MCF 10A (cell line): ENCODE results near the gene ACYP2. TPM values are rescaled to one million over a fixed set of nuclear protein-coding genes. Genes with fewer than 3 reads are reported as not detected.

Source experiments
- BruUV-seq: library from RNA; stranded (reverse); fragments of 400-500 nt; replicated peaks from 2 replicates; lab custom pipeline; 2021; lab: Mats Ljungman, UMichigan
- CTCF ChIA-PET: fragments of 300-600 bp; sonication (Branson Sonifier 250); formaldehyde crosslinking; extraction: SDS; loops from one replicate; lab custom pipeline; 2021; ENCODE audit warnings: antibody characterized with exemption, inconsistent platforms; lab: Yijun Ruan, JAX
- POLR2A ChIA-PET: fragments of 300-600, 350-650 bp; sonication (Branson Sonifier 250); formaldehyde crosslinking; extraction: SDS; loops from one replicate; lab custom pipeline; 2020; ENCODE audit warnings: antibody characterized with exemption, inconsistent platforms; lab: Yijun Ruan, JAX
- DNase-seq: peaks from one replicate; pipeline ENCODE4 v3.0.0-alpha.2; 2018; ENCODE audit not compliant: unreplicated experiment
- H3K27ac Mint-ChIP-seq: one replicate; pipeline ENCODE4 v1.8.0; 2022; ENCODE audit warnings: mild to moderate bottlenecking, low read depth, mixed read lengths; ENCODE audit not compliant: unreplicated experiment
- H3K27me3 Mint-ChIP-seq: one replicate; pipeline ENCODE4 v1.8.0; 2022; ENCODE audit warnings: mixed read lengths; ENCODE audit not compliant: insufficient read depth, unreplicated experiment
- H3K36me3 Mint-ChIP-seq: one replicate; pipeline ENCODE4 v1.8.0; 2022; ENCODE audit warnings: mild to moderate bottlenecking, moderate library complexity, mixed read lengths; ENCODE audit not compliant: insufficient read depth, unreplicated experiment
- H3K4me1 Mint-ChIP-seq: one replicate; pipeline ENCODE4 v1.8.0; 2022; ENCODE audit warnings: mixed read lengths; ENCODE audit not compliant: insufficient read depth, unreplicated experiment
- H3K4me3 Mint-ChIP-seq: one replicate; pipeline ENCODE4 v1.8.0; 2022; ENCODE audit warnings: mild to moderate bottlenecking, moderate library complexity, mixed read lengths; ENCODE audit not compliant: unreplicated experiment
- H3K9me3 Mint-ChIP-seq: one replicate; pipeline ENCODE4 v1.8.0; 2022; ENCODE audit warnings: mixed read lengths; ENCODE audit not compliant: unreplicated experiment
- CTCF ChIP-seq: fragments of 200-600 bp; IDR thresholded peaks from one replicate; pipeline ENCODE4 v1.8.0; 2022; ENCODE audit warnings: antibody characterized with exemption, mild to moderate bottlenecking; ENCODE audit not compliant: unreplicated experiment
- intact Hi-C: fragments of 100-400 bp; cut with micrococcal nuclease; formaldehyde crosslinking; loops from 2 replicates; pipeline ENCODE4 v1.14.1; 2022
- total RNA-seq: library from RNA; stranded (reverse); gene quantifications from 2 replicates; pipeline ENCODE4 v1.2.3, GENCODE V29; 2022

ACYP2 gene
- total RNA-seq, 1 experiment from 2014 or later, result 14.3 TPM

- H3K27ac Mint-ChIP-seq, result no peak overlapping the region
- no peak overlapping the region for H3K4me3 Mint-ChIP-seq
- H3K36me3 Mint-ChIP-seq, result no peaks in the 10 kb centered on the region
- H3K4me1 Mint-ChIP-seq, result peaks cover 6% of the 10 kb centered on the region
- no peaks in the 10 kb centered on the region for H3K27me3 Mint-ChIP-seq
- peak; percentile 8 for DNase-seq
- intact Hi-C loops, result no loop called here
- POLR2A ChIA-PET, result no interaction called here
- BruUV-seq, result no TSS peak
- no peak for TF ChIP-seq CTCF
- CTCF ChIA-PET, result no interaction called here
- no peaks in the 10 kb centered on the region for H3K9me3 Mint-ChIP-seq
Observed at GRCh38 chr2:54310311-54310710, 194.9 kb downstream of the ACYP2 start.

- intact Hi-C loops, result no loop called here
- Mint-ChIP-seq H3K36me3 (no peaks in the 10 kb centered on the region), H3K27me3 (no peaks in the 10 kb centered on the region), H3K4me1 (peaks cover 6% of the 10 kb centered on the region), H3K9me3 (no peaks in the 10 kb centered on the region), H3K27ac (no peak overlapping the region), H3K4me3 (no peak overlapping the region)
- no peak for TF ChIP-seq CTCF
- no TSS peak for BruUV-seq
- ChIA-PET POLR2A (no interaction called here), CTCF (interaction anchor here (1.0 kb wide), 1 partner anchor 150 kb away, joined by 5 read pairs; no protein-coding TSS in a partner anchor)
- DNase-seq, result no peak
Observed at GRCh38 chr2:54310961-54311360, 195.5 kb downstream of the ACYP2 start.

GRCh38 chr2:54313147-54313546 is 197.7 kb downstream of the ACYP2 start:
- Mint-ChIP-seq H3K36me3 (no peaks in the 10 kb centered on the region), H3K27ac (no peak overlapping the region), H3K27me3 (no peaks in the 10 kb centered on the region), H3K9me3 (no peaks in the 10 kb centered on the region), H3K4me3 (no peak overlapping the region), H3K4me1 (no peaks in the 10 kb centered on the region)
- ChIA-PET POLR2A (no interaction called here), CTCF (no interaction called here)
- intact Hi-C loops, result no loop called here
- no TSS peak for BruUV-seq
- no peak for TF ChIP-seq CTCF
- DNase-seq, result no peak

GRCh38 chr2:54317973-54318372 is 202.6 kb downstream of the ACYP2 start:
- POLR2A ChIA-PET, result interaction anchor here (0.6 kb wide), 1 partner anchor 376 kb away, joined by 3 read pairs; no protein-coding TSS in a partner anchor
- H3K4me1 Mint-ChIP-seq, result no peaks in the 10 kb centered on the region
- no peak overlapping the region for H3K4me3 Mint-ChIP-seq
- intact Hi-C loops, result no loop called here
- CTCF ChIA-PET, result interaction anchor here (0.7 kb wide), 1 partner anchor 19 kb away, joined by 3 read pairs; no protein-coding TSS in a partner anchor
- DNase-seq, result no peak
- H3K27ac Mint-ChIP-seq, result no peak overlapping the region
- no peaks in the 10 kb centered on the region for H3K27me3 Mint-ChIP-seq
- H3K9me3 Mint-ChIP-seq, result no peaks in the 10 kb centered on the region
- no peaks in the 10 kb centered on the region for H3K36me3 Mint-ChIP-seq
- no peak for TF ChIP-seq CTCF
- BruUV-seq, result no TSS peak
